Uterus (tissue), 2 donors: ENCODE measurements around the gene FMN1.

ENCODE experiments used
- POLR2A ChIP-seq, 2 donors: fragments of 450-650 bp; IDR thresholded peaks; one replicate each; pipeline ENCODE4 v1.6.1; 2016; ENCODE audit warnings: antibody characterized with exemption in 2 of 2, mild to moderate bottlenecking in 1 of 2, moderate library complexity in 1 of 2
- TF ChIP-seq, protein P1 (sequence below), 4 experiments: fragments of 200-600 bp in 2 of 4; fragments of 450-650 bp in 2 of 4; sonication (generic) in 2 of 4; IDR thresholded peaks; one replicate each; pipeline ENCODE4 v1.5.1; 2016 to 2019; ENCODE audit warnings: antibody characterized with exemption in 4 of 4, mild to moderate bottlenecking in 2 of 4, moderate library complexity in 1 of 4

DNA sequence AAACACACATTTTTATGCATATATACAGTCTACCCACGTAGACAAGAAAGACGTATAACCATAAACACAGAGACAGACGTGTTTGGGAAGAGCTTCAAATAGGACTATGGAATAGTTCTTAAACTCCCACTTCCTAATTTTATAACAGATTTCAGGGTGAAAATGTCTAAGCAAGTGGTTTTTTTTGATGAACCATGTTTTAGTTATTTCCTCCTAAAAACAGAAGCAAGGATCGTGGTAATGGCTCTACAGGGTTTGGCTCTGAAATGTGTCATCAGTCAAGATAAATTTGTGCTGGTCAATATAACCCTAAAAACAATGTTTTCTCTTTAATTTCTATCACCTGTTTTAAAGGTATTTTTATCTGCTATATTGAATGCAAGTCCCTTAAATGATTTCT lies 58.2 kb downstream of the FMN1 start:
- TF ChIP-seq POLR2A (IDR thresholded peaks at IDR 0.05) = no peak
- TF ChIP-seq, protein P1, sequence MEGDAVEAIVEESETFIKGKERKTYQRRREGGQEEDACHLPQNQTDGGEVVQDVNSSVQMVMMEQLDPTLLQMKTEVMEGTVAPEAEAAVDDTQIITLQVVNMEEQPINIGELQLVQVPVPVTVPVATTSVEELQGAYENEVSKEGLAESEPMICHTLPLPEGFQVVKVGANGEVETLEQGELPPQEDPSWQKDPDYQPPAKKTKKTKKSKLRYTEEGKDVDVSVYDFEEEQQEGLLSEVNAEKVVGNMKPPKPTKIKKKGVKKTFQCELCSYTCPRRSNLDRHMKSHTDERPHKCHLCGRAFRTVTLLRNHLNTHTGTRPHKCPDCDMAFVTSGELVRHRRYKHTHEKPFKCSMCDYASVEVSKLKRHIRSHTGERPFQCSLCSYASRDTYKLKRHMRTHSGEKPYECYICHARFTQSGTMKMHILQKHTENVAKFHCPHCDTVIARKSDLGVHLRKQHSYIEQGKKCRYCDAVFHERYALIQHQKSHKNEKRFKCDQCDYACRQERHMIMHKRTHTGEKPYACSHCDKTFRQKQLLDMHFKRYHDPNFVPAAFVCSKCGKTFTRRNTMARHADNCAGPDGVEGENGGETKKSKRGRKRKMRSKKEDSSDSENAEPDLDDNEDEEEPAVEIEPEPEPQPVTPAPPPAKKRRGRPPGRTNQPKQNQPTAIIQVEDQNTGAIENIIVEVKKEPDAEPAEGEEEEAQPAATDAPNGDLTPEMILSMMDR (IDR thresholded peaks at IDR 0.05) = no peak
